22Rv1 (cell line): Measurements from ENCODE around the gene CNTN4.

Experiments
- ZFX ChIP-seq: fragments of 450-650 bp; IDR thresholded peaks from 2 replicates; pipeline ENCODE4 v1.6.1; 2017; ENCODE audit warnings: antibody characterized with exemption, borderline replicate concordance
- TF ChIP-seq, protein P1 (sequence below): fragments of 450-650 bp; IDR thresholded peaks from 2 replicates; pipeline ENCODE4 v1.5.1; 2017; ENCODE audit warnings: mild to moderate bottlenecking

DNA sequence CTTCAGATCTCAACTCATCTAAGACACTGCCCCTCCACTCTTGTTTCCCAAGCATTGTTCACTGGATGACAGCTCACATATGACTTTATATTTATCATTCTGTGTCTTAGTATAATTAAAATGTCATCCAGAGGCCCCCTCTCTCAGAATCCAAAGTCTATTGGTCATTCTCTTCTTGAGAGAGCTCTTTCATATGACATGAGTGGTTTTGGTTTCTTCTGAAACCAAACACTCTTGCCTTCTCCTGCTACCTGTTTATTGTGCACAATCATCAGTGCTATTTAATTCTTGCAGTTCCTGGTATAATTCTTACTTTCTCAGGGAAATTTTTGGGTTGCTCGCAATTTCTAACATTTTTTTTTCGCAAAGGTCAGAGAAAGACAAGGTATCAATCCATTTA is 762.0 kb downstream of the CNTN4 start:
- TF ChIP-seq, protein P1, sequence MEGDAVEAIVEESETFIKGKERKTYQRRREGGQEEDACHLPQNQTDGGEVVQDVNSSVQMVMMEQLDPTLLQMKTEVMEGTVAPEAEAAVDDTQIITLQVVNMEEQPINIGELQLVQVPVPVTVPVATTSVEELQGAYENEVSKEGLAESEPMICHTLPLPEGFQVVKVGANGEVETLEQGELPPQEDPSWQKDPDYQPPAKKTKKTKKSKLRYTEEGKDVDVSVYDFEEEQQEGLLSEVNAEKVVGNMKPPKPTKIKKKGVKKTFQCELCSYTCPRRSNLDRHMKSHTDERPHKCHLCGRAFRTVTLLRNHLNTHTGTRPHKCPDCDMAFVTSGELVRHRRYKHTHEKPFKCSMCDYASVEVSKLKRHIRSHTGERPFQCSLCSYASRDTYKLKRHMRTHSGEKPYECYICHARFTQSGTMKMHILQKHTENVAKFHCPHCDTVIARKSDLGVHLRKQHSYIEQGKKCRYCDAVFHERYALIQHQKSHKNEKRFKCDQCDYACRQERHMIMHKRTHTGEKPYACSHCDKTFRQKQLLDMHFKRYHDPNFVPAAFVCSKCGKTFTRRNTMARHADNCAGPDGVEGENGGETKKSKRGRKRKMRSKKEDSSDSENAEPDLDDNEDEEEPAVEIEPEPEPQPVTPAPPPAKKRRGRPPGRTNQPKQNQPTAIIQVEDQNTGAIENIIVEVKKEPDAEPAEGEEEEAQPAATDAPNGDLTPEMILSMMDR, result no peak
- TF ChIP-seq ZFX, result no peak
